Loucy (cell line): ENCODE measurements around the gene NAA25.

Experiments used
- H2AFZ ChIP-seq: fragments of 200-600 bp; sonication (generic); 2 replicates; pipeline ENCODE4 v1.6.0; 2016; ENCODE audit warnings: antibody characterized with exemption, mild to moderate bottlenecking, low read length, moderate library complexity
- H3F3A ChIP-seq: fragments of 200-600 bp; 2 replicates; pipeline ENCODE4 v1.6.0; 2016; ENCODE audit warnings: antibody characterized with exemption, low read depth, mild to moderate bottlenecking
- H3K27me3 ChIP-seq: fragments of 200-600 bp; sonication (generic); 2 replicates; pipeline ENCODE4 v1.6.1; 2014; ENCODE audit warnings: low read length, mild to moderate bottlenecking; ENCODE audit not compliant: insufficient read depth, poor library complexity, severe bottlenecking
- H3K36me3 ChIP-seq: fragments of 200-600 bp; sonication (generic); 2 replicates; pipeline ENCODE4 v1.6.1; 2016; ENCODE audit warnings: low read length; ENCODE audit not compliant: insufficient read depth
- H3K4me1 ChIP-seq: fragments of 200-600 bp; sonication (generic); 2 replicates; pipeline ENCODE4 v1.5.1; 2014; ENCODE audit warnings: low read length, mild to moderate bottlenecking; ENCODE audit not compliant: insufficient read depth, poor library complexity, severe bottlenecking
- H3K4me2 ChIP-seq: fragments of 200-600 bp; sonication (generic); 2 replicates; pipeline ENCODE4 v1.6.0; 2014; ENCODE audit warnings: antibody characterized with exemption, low read length, low read depth, mild to moderate bottlenecking; ENCODE audit not compliant: poor library complexity, severe bottlenecking
- H3K4me3 ChIP-seq: fragments of 200-600 bp; sonication (generic); 2 replicates; pipeline ENCODE4 v1.5.1; 2014; ENCODE audit warnings: low read length, mild to moderate bottlenecking, mixed read lengths; ENCODE audit not compliant: poor library complexity, severe bottlenecking
- H3K79me2 ChIP-seq: fragments of 200-600 bp; sonication (generic); 2 replicates; pipeline ENCODE4 v1.6.1; 2014; ENCODE audit warnings: low read length; ENCODE audit not compliant: insufficient read depth
- H3K9ac ChIP-seq: fragments of 200-600 bp; sonication (generic); 2 replicates; pipeline ENCODE4 v1.6.0; 2014; ENCODE audit warnings: mild to moderate bottlenecking, low read depth, low read length, moderate library complexity; ENCODE audit not compliant: poor library complexity, severe bottlenecking
- H3K9me2 ChIP-seq: fragments of 200-600 bp; sonication (generic); replicated peaks from 2 replicates; pipeline ENCODE4 v1.6.1; 2016; ENCODE audit warnings: low read depth, low read length, mixed read lengths
- H3K9me3 ChIP-seq: fragments of 200-600 bp; sonication (generic); 2 replicates; pipeline ENCODE4 v1.6.1; 2014; ENCODE audit warnings: mild to moderate bottlenecking, antibody characterized with exemption, low read length, low read depth; ENCODE audit not compliant: insufficient read depth
- H4K20me1 ChIP-seq: fragments of 200-600 bp; sonication (generic); 2 replicates; pipeline ENCODE4 v1.6.0; 2014; ENCODE audit warnings: antibody characterized with exemption, low read length, mild to moderate bottlenecking; ENCODE audit not compliant: insufficient read depth, poor library complexity, severe bottlenecking
- CTCF ChIP-seq: fragments of 200-600 bp; sonication (generic); conservative IDR thresholded peaks from 2 replicates; pipeline ENCODE4 v1.5.1; 2014; ENCODE audit warnings: mild to moderate bottlenecking, antibody characterized with exemption, low read length
- EZH2phosphoT487 ChIP-seq: fragments of 200-600 bp; IDR thresholded peaks from 2 replicates; pipeline ENCODE4 v1.6.1; 2018; ENCODE audit warnings: antibody characterized with exemption, mild to moderate bottlenecking, moderate library complexity, borderline replicate concordance

Gene NAA25

GRCh38 chr12:111993292-111994150 lies 115.1 kb downstream of the NAA25 start:
- no peaks in the 10 kb centered on the region for H3K27me3 ChIP-seq
- no peaks in the 10 kb centered on the region for H3K9me2 ChIP-seq
- no peak for TF ChIP-seq EZH2phosphoT487
- TF ChIP-seq CTCF: no peak
- H2AFZ ChIP-seq: peak overlapping the region; percentile 0; the same call in 1 of the 2 replicates
- no peaks in the 10 kb centered on the region for H3K9me3 ChIP-seq
- no peak overlapping the region for H3K9ac ChIP-seq
- no peaks in the 10 kb centered on the region for H4K20me1 ChIP-seq
- H3K4me2 ChIP-seq: peak overlapping the region; percentile 47
- H3F3A ChIP-seq: no peaks in the 10 kb centered on the region
- H3K36me3 ChIP-seq: no peaks in the 10 kb centered on the region
- H3K79me2 ChIP-seq: no peaks in the 10 kb centered on the region
- peaks cover 21% of the 10 kb centered on the region for H3K4me1 ChIP-seq
- H3K4me3 ChIP-seq: peak overlapping the region; percentile 34

GRCh38 chr12:111992464-111992863 lies 116.1 kb downstream of the NAA25 start:
- Histone ChIP-seq H3K4me3 (no peak overlapping the region), H3K9ac (no peak overlapping the region), H3K4me1 (peaks cover 21% of the 10 kb centered on the region), H3F3A (no peaks in the 10 kb centered on the region), H2AFZ (no peak overlapping the region), H3K36me3 (no peaks in the 10 kb centered on the region), H3K27me3 (no peaks in the 10 kb centered on the region), H3K9me3 (no peaks in the 10 kb centered on the region), H4K20me1 (no peaks in the 10 kb centered on the region), H3K9me2 (no peaks in the 10 kb centered on the region), H3K79me2 (no peaks in the 10 kb centered on the region), H3K4me2 (no peak overlapping the region)
- TF ChIP-seq EZH2phosphoT487: no peak
- no peak for TF ChIP-seq CTCF

- H4K20me1 ChIP-seq: no peaks in the 10 kb centered on the region
- H3K79me2 ChIP-seq: no peaks in the 10 kb centered on the region
- no peaks in the 10 kb centered on the region for H3F3A ChIP-seq
- H3K4me2 ChIP-seq: no peak overlapping the region
- no peaks in the 10 kb centered on the region for H3K9me3 ChIP-seq
- TF ChIP-seq EZH2phosphoT487 (no peak), CTCF (no peak)
- no peaks in the 10 kb centered on the region for H3K9me2 ChIP-seq
- H3K4me3 ChIP-seq: no peak overlapping the region
- no peaks in the 10 kb centered on the region for H3K27me3 ChIP-seq
- H3K4me1 ChIP-seq: peaks cover 21% of the 10 kb centered on the region
- H2AFZ ChIP-seq: no peak overlapping the region
- H3K36me3 ChIP-seq: no peaks in the 10 kb centered on the region
- H3K9ac ChIP-seq: no peak overlapping the region
These were observed 116.6 kb downstream of the NAA25 start for GRCh38 chr12:111991946-111992345.
